Activated CD4-positive, alpha-beta T cell treated with anti-CD3 and anti-CD28 coated beads, Interleukin-2, amount 50 U/mL, for 1 hour (primary cell): ENCODE data around the gene FSD1L.

ENCODE experiments used
- DNase-seq: peaks from one replicate; pipeline ENCODE4 v3.0.0-alpha.2; 2020

The FSD1L gene

GRCh38 chr9:105436783-105437182, 11.1 kb upstream of the FSD1L start:
- no peak for DNase-seq

- no peak for DNase-seq
Observed at GRCh38 chr9:105437704-105438103, 10.1 kb upstream of the FSD1L start.

- no peak for DNase-seq
Observed at GRCh38 chr9:105438141-105438806, 9.6 kb upstream of the FSD1L start.

- DNase-seq, result no peak
Observed at GRCh38 chr9:105439428-105439827, 8.4 kb upstream of the FSD1L start.

GRCh38 chr9:105441616-105442160, 6.1 kb upstream of the FSD1L start:
- no peak for DNase-seq

- no peak for DNase-seq
Observed at GRCh38 chr9:105443121-105443520, 4.7 kb upstream of the FSD1L start.

- no peak for DNase-seq
Observed at GRCh38 chr9:105444130-105444529, 3.7 kb upstream of the FSD1L start.

GRCh38 chr9:105445203-105445881, 2.5 kb upstream of the FSD1L start:
- DNase-seq, result no peak

GRCh38 chr9:105447386-105447813, 434 bp upstream of the FSD1L start:
- DNase-seq, result no peak

GRCh38 chr9:105449081-105449480, 1.2 kb downstream of the FSD1L start:
- DNase-seq, result no peak

GRCh38 chr9:105452185-105452584, 4.4 kb downstream of the FSD1L start:
- no peak for DNase-seq

GRCh38 chr9:105455836-105456475, 8.1 kb downstream of the FSD1L start:
- no peak for DNase-seq

- no peak for DNase-seq
Observed at GRCh38 chr9:105457560-105458294, 9.9 kb downstream of the FSD1L start.

GRCh38 chr9:105458404-105458803, 10.6 kb downstream of the FSD1L start:
- no peak for DNase-seq

GRCh38 chr9:105459336-105459735, 11.5 kb downstream of the FSD1L start:
- no peak for DNase-seq

GRCh38 chr9:105466898-105467455, 19.1 kb downstream of the FSD1L start:
- no peak for DNase-seq

GRCh38 chr9:105468875-105469274, 21.0 kb downstream of the FSD1L start:
- DNase-seq, result no peak

GRCh38 chr9:105473221-105473620, 25.4 kb downstream of the FSD1L start:
- no peak for DNase-seq

- no peak for DNase-seq
Observed at GRCh38 chr9:105475302-105475701, 27.5 kb downstream of the FSD1L start.

GRCh38 chr9:105479846-105480245, 32.0 kb downstream of the FSD1L start:
- no peak for DNase-seq

GRCh38 chr9:105483618-105484017, 35.8 kb downstream of the FSD1L start:
- DNase-seq, result no peak

GRCh38 chr9:105484226-105484625, 36.4 kb downstream of the FSD1L start:
- DNase-seq, result no peak

- no peak for DNase-seq
Observed at GRCh38 chr9:105485131-105485530, 37.3 kb downstream of the FSD1L start.
